PFSK-1 (cell line): ENCODE data around the gene ARHGEF26.

ENCODE experiments used
- FOXP2 ChIP-seq: optimal IDR thresholded peaks from 2 replicates; pipeline ENCODE3; 2011; ENCODE audit warnings: borderline replicate concordance, control low read depth, inconsistent platforms; ENCODE audit not compliant: insufficient read depth; ENCODE audit errors: extremely low read length, extremely low read depth
- POLR2AphosphoS5 ChIP-seq: IDR thresholded peaks from 2 replicates; pipeline ENCODE4 v1.6.1; 2012; ENCODE audit warnings: low read depth, mild to moderate bottlenecking, control low read depth, low read length, moderate library complexity
- REST ChIP-seq, 2 experiments: IDR thresholded peaks; 2 replicates each; pipeline versions ENCODE4 v1.6.1 to v1.8.0; 2011 to 2012; ENCODE audit warnings: low read depth in 2 of 2, low read length in 2 of 2, control low read depth in 1 of 2, inconsistent platforms in 1 of 2, mild to moderate bottlenecking in 1 of 2, moderate library complexity in 1 of 2; ENCODE audit not compliant: insufficient read depth in 1 of 2
- SIN3A ChIP-seq: IDR thresholded peaks from 2 replicates; pipeline ENCODE4 v1.6.1; 2012; ENCODE audit warnings: mild to moderate bottlenecking, low read length, moderate library complexity, borderline replicate concordance; ENCODE audit not compliant: insufficient read depth
- TAF1 ChIP-seq: IDR thresholded peaks from 2 replicates; pipeline ENCODE4 v1.6.1; 2012; ENCODE audit warnings: low read length, control low read depth, borderline replicate concordance; ENCODE audit not compliant: insufficient read depth

GRCh38 chr3:154100556-154100955, 20.6 kb upstream of the ARHGEF26 start:
- no peak for TF ChIP-seq POLR2AphosphoS5
- no peak for TF ChIP-seq REST (IDR thresholded peaks at IDR 0.05; ENCODE audit: insufficient read depth in 1 of 2, low read depth in 2 of 2, low read length in 2 of 2)
- no peak for TF ChIP-seq SIN3A
- TF ChIP-seq TAF1: no peak
- no peak for TF ChIP-seq FOXP2
